ENCODE data around the gene TMEM269. TPM values are rescaled to one million over a fixed set of nuclear protein-coding genes. Genes with fewer than 3 reads are reported as not detected.
A peak's percentile ranks its signal among the peaks of the same experiment; 100 is the strongest.

The TMEM269 gene
- polyA plus RNA-seq, 1 donor (not counting 4 experiments of a cell fraction or from before 2014, with no cell fraction given), result 0.12 TPM

- TF ChIP-seq, protein P1, sequence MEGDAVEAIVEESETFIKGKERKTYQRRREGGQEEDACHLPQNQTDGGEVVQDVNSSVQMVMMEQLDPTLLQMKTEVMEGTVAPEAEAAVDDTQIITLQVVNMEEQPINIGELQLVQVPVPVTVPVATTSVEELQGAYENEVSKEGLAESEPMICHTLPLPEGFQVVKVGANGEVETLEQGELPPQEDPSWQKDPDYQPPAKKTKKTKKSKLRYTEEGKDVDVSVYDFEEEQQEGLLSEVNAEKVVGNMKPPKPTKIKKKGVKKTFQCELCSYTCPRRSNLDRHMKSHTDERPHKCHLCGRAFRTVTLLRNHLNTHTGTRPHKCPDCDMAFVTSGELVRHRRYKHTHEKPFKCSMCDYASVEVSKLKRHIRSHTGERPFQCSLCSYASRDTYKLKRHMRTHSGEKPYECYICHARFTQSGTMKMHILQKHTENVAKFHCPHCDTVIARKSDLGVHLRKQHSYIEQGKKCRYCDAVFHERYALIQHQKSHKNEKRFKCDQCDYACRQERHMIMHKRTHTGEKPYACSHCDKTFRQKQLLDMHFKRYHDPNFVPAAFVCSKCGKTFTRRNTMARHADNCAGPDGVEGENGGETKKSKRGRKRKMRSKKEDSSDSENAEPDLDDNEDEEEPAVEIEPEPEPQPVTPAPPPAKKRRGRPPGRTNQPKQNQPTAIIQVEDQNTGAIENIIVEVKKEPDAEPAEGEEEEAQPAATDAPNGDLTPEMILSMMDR (optimal IDR thresholded peaks at IDR 0.05 in 1 of 3, IDR thresholded peaks at IDR 0.05 in 1 of 3, conservative IDR thresholded peaks at IDR 0.05 in 1 of 3; ENCODE audit: extremely low read depth in 1 of 3, insufficient read depth in 2 of 3, low read length in 3 of 3), result no peak
- TF ChIP-seq EZH2 (IDR thresholded peaks at IDR 0.05; ENCODE audit: low read length), result no peak
- no peaks in the 10 kb centered on the region for H4K20me1 ChIP-seq (ENCODE audit: control insufficient read depth, extremely low read depth, insufficient read depth, low read length)
- H3K27ac ChIP-seq (ENCODE audit: control insufficient read depth, insufficient read depth, low read length), result peak overlapping the region; percentile 67
- DNase-seq (ENCODE audit: low read depth, low spot score) (no peak), FAIRE-seq (no peak)
- H3K4me1 ChIP-seq (ENCODE audit: control insufficient read depth, extremely low read depth, insufficient read depth, low read length), result peaks cover 13% of the 10 kb centered on the region
- no peaks in the 10 kb centered on the region for H3K79me2 ChIP-seq (ENCODE audit: control insufficient read depth, insufficient read depth, low read length)
- peak overlapping the region; percentile 94 for H3K9ac ChIP-seq (ENCODE audit: control insufficient read depth, extremely low read depth, insufficient read depth, low read length)
- H3K9me1 ChIP-seq (ENCODE audit: control insufficient read depth, extremely low read depth, insufficient read depth, low read length), result no peaks in the 10 kb centered on the region
- H3K4me2 ChIP-seq (ENCODE audit: control insufficient read depth, extremely low read depth, insufficient read depth, low read depth, low read length), result peak overlapping the region; percentile 95
- peak overlapping the region; percentile 69 for H2AFZ ChIP-seq (ENCODE audit: control insufficient read depth, low read length)
- dilution Hi-C loops (cut with MboI; ENCODE audit: extremely low pct_ligation_motif_present, low sequenced_read_pairs), result no loop called here
- peak overlapping the region; percentile 51 to 75 (median 66) for H3K4me3 ChIP-seq (ENCODE audit: control insufficient read depth in 2 of 3, extremely low read depth in 1 of 3, insufficient read depth in 2 of 3, low read depth in 1 of 3, low read length in 3 of 3)
- H3K36me3 ChIP-seq (ENCODE audit: control insufficient read depth in 2 of 2, extremely low read depth in 1 of 2, insufficient read depth in 2 of 2, low read length in 2 of 2), result peaks cover 0 to 1% of the 10 kb centered on the region in 2 experiments
- no peaks in the 10 kb centered on the region for H3K9me3 ChIP-seq (ENCODE audit: control insufficient read depth, low read depth, low read length)
- no peaks in the 10 kb centered on the region for H3K27me3 ChIP-seq (ENCODE audit: control insufficient read depth, extremely low read depth, insufficient read depth, low read length)
Observed at GRCh38 chr1:42815941-42816584, 31.3 kb downstream of the TMEM269 start.

DNA sequence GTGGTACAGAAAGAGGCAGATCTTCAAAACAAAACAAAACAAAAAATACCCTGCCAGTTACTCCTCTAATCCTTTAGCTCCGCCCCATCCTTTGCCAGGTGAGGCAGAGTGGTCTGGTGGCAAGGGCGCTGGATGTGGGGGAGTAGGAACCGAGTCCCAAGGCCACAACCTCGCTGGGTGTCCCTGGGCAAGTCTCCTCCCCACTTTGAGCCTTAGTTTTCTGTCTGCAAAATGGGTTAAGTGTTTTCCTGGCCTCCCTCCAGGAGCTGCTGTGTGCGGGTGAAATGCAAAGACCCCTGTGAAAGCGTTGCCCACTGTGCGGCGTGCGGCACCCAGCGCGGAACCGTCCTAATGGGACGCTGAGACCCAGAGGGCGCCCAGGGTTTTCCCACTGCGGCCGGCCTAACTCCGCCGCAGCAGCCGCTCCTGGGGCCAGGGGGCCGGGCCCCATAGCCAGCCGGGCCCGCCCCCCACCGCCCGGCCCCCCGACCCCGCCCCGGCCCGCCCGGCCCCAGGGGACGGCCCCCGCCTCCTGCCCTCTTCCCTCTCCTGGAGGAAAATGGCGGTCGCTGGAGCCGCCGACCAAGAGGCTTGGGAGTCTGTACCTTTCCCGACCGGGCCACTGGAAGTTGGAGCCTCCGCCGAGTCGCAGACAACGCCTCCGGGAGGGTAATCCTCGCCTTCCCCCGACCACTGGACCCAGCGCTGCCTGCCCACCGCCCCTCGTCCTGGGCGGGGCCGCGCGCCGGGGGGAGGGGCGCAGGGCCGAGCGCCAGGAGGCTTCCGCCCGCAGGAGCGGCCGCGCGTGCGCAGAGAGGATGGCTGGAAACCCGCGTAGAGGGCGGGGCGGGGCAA is 32.0 kb downstream of the TMEM269 start, which contains the start of the genes ERMAP and SVBP:
Gene ERMAP, plus strand, starts transcription at position 538 of the 855 bp plus-strand sequence. CDS start 13,327 bp downstream, outside the sequence.
Gene SVBP, minus strand, starts transcription at position 813 of the 855 bp plus-strand sequence. CDS start 853 bp downstream, outside the sequence.
- TF ChIP-seq, protein P1 (optimal IDR thresholded peaks at IDR 0.05 in 1 of 3, IDR thresholded peaks at IDR 0.05 in 1 of 3, conservative IDR thresholded peaks at IDR 0.05 in 1 of 3; ENCODE audit: extremely low read depth in 1 of 3, insufficient read depth in 2 of 3, low read length in 3 of 3), result no peak
- no peak for TF ChIP-seq EZH2 (IDR thresholded peaks at IDR 0.05; ENCODE audit: low read length)
- H3K79me2 ChIP-seq (ENCODE audit: control insufficient read depth, insufficient read depth, low read length), result no peaks in the 10 kb centered on the region
- peak within 1 kb of the TSS; percentile 95 for H3K4me2 ChIP-seq (ENCODE audit: control insufficient read depth, extremely low read depth, insufficient read depth, low read depth, low read length)
- H3K9me1 ChIP-seq (ENCODE audit: control insufficient read depth, extremely low read depth, insufficient read depth, low read length), result no peaks in the 10 kb centered on the region
- dilution Hi-C loops (cut with MboI; ENCODE audit: extremely low pct_ligation_motif_present, low sequenced_read_pairs), result no loop called here
- peak; percentile 36 for DNase-seq (ENCODE audit: low read depth, low spot score)
- no peaks in the 10 kb centered on the region for H4K20me1 ChIP-seq (ENCODE audit: control insufficient read depth, extremely low read depth, insufficient read depth, low read length)
- peak within 1 kb of the TSS; percentile 94 for H3K9ac ChIP-seq (ENCODE audit: control insufficient read depth, extremely low read depth, insufficient read depth, low read length)
- H3K4me1 ChIP-seq (ENCODE audit: control insufficient read depth, extremely low read depth, insufficient read depth, low read length), result peaks cover 13% of the 10 kb centered on the region
- no peak for FAIRE-seq
- H3K9me3 ChIP-seq (ENCODE audit: control insufficient read depth, low read depth, low read length), result no peaks in the 10 kb centered on the region
- peak within 1 kb of the TSS; percentile 89 for H3K27ac ChIP-seq (ENCODE audit: control insufficient read depth, insufficient read depth, low read length)
- no peaks in the 10 kb centered on the region for H3K27me3 ChIP-seq (ENCODE audit: control insufficient read depth, extremely low read depth, insufficient read depth, low read length)
- H3K4me3 ChIP-seq (ENCODE audit: control insufficient read depth in 2 of 3, extremely low read depth in 1 of 3, insufficient read depth in 2 of 3, low read depth in 1 of 3, low read length in 3 of 3), result peak within 1 kb of the TSS; percentile 66 to 84 (median 75)
- H2AFZ ChIP-seq (ENCODE audit: control insufficient read depth, low read length), result peak within 1 kb of the TSS; percentile 97
- H3K36me3 ChIP-seq (ENCODE audit: control insufficient read depth in 2 of 2, extremely low read depth in 1 of 2, insufficient read depth in 2 of 2, low read length in 2 of 2), result peaks cover 0 to 1% of the 10 kb centered on the region in 2 experiments
